Neural progenitor cell (in vitro differentiated cells): ENCODE results near the gene ZDBF2. TPM values are rescaled to one million over a fixed set of nuclear protein-coding genes. Genes with fewer than 3 reads are reported as not detected.
A peak's percentile ranks its signal among the peaks of the same experiment; 100 is the strongest.

Experiments
- DNase-seq: peaks from one replicate; pipeline ENCODE4 v3.0.0-alpha.2; 2016; ENCODE audit warnings: low spot score
- H2AFZ ChIP-seq: fragments of 200-600 bp; sonication (generic); replicated peaks from 2 replicates; pipeline ENCODE4 v1.6.1; 2016; ENCODE audit warnings: antibody characterized with exemption
- H3F3A ChIP-seq: fragments of 200-600 bp; sonication (generic); 2 replicates; pipeline ENCODE4 v1.6.1; 2016; ENCODE audit warnings: antibody characterized with exemption, low read depth
- H3K27ac ChIP-seq: fragments of 200-600 bp; sonication (generic); 2 replicates; pipeline ENCODE4 v1.5.1; 2016; ENCODE audit warnings: mild to moderate bottlenecking
- H3K27me3 ChIP-seq: fragments of 200-600 bp; sonication (generic); 2 replicates; pipeline ENCODE4 v1.6.1; 2016; ENCODE audit warnings: mild to moderate bottlenecking, moderate library complexity
- H3K36me3 ChIP-seq: fragments of 200-600 bp; sonication (generic); 2 replicates; pipeline ENCODE4 v1.5.1; 2016
- H3K4me1 ChIP-seq: fragments of 200-600 bp; sonication (generic); 2 replicates; pipeline ENCODE4 v1.6.1; 2016; ENCODE audit warnings: mixed run types
- H3K4me2 ChIP-seq: fragments of 200-600 bp; sonication (generic); 2 replicates; pipeline ENCODE4 v1.6.1; 2016
- H3K4me3 ChIP-seq: fragments of 200-600 bp; sonication (generic); 2 replicates; pipeline ENCODE4 v1.5.1; 2016
- H3K79me2 ChIP-seq: fragments of 200-600 bp; sonication (generic); 2 replicates; pipeline ENCODE4 v1.6.1; 2016; ENCODE audit warnings: low read depth
- H3K9ac ChIP-seq: fragments of 200-600 bp; sonication (generic); 2 replicates; pipeline ENCODE4 v1.6.1; 2016
- H3K9me3 ChIP-seq: fragments of 200-600 bp; sonication (generic); 2 replicates; pipeline ENCODE4 v1.5.1; 2016; ENCODE audit warnings: low read depth
- H4K20me1 ChIP-seq: fragments of 200-600 bp; sonication (generic); 2 replicates; pipeline ENCODE4 v1.6.1; 2016; ENCODE audit warnings: low read depth
- H3K27ac Mint-ChIP-seq: 3 replicates; pipeline ENCODE4 v1.8.0; 2021; ENCODE audit warnings: mixed read lengths
- H3K27me3 Mint-ChIP-seq: 2 replicates; pipeline ENCODE4 v1.8.0; 2022; ENCODE audit warnings: low read depth, mild to moderate bottlenecking, inconsistent platforms, moderate library complexity, mixed read lengths; ENCODE audit not compliant: insufficient read depth
- H3K36me3 Mint-ChIP-seq: 3 replicates; pipeline ENCODE4 v1.8.0; 2021; ENCODE audit warnings: mixed read lengths
- H3K4me1 Mint-ChIP-seq: 3 replicates; pipeline ENCODE4 v1.8.0; 2021; ENCODE audit warnings: mixed read lengths
- H3K4me3 Mint-ChIP-seq: 3 replicates; pipeline ENCODE4 v1.8.0; 2021; ENCODE audit warnings: mild to moderate bottlenecking, moderate library complexity, mixed read lengths
- H3K9me3 Mint-ChIP-seq: 3 replicates; pipeline ENCODE4 v1.8.0; 2020; ENCODE audit warnings: mixed read lengths
- CTCF ChIP-seq: fragments of 200-600 bp; sonication (generic); IDR thresholded peaks from 2 replicates; pipeline ENCODE4 v1.5.1; 2017; ENCODE audit warnings: antibody characterized with exemption, mild to moderate bottlenecking
- EZH2 ChIP-seq: fragments of 200-600 bp; sonication (generic); IDR thresholded peaks from 2 replicates; pipeline ENCODE4 v1.6.1; 2017; ENCODE audit warnings: antibody characterized with exemption, mild to moderate bottlenecking, moderate library complexity
- EZH2phosphoT487 ChIP-seq: fragments of 200-600 bp; sonication (generic); IDR thresholded peaks from 2 replicates; pipeline ENCODE4 v1.6.1; 2017; ENCODE audit warnings: antibody characterized with exemption
- total RNA-seq: library from RNA; depleted of rRNA; stranded (reverse); fragments of >200 nt; gene quantifications from 2 replicates; pipeline ENCODE4 v1.2.3, GENCODE V29; 2015; ENCODE audit warnings: low replicate concordance

The ZDBF2 gene
- total RNA-seq, 1 donor from 2014 or later = 83.6 TPM

- Histone ChIP-seq H3K9ac (no peak overlapping the region), H3K27me3 (no peaks in the 10 kb centered on the region), H3K4me1 (peaks cover 52% of the 10 kb centered on the region), H3K9me3 (no peaks in the 10 kb centered on the region), H3K79me2 (no peaks in the 10 kb centered on the region), H3K4me3 (no peak overlapping the region), H3K4me2 (peak overlapping the region; percentile 41), H4K20me1 (no peaks in the 10 kb centered on the region), H3F3A (peaks cover 45% of the 10 kb centered on the region), H2AFZ (no peak overlapping the region), H3K27ac (peak overlapping the region; percentile 91), H3K36me3 (no peaks in the 10 kb centered on the region)
- H3K9me3 Mint-ChIP-seq = peaks cover 2% of the 10 kb centered on the region
- DNase-seq = no peak
- H3K4me3 Mint-ChIP-seq = no peak overlapping the region
- peaks cover 2% of the 10 kb centered on the region for H3K36me3 Mint-ChIP-seq
- peak overlapping the region; percentile 96 for H3K27ac Mint-ChIP-seq
- peaks cover 4% of the 10 kb centered on the region for H3K27me3 Mint-ChIP-seq
- TF ChIP-seq CTCF (no peak), EZH2phosphoT487 (no peak)
- peaks cover 32% of the 10 kb centered on the region for H3K4me1 Mint-ChIP-seq
Observed at GRCh38 chr2:206229642-206230041, 44.8 kb upstream of the ZDBF2 start.

- peak; percentile 69 for TF ChIP-seq EZH2phosphoT487
- TF ChIP-seq CTCF = peak; percentile 45
- TF ChIP-seq EZH2 = no peak
- Histone ChIP-seq H3K4me2 (peak overlapping the region; percentile 41), H3K9me3 (no peaks in the 10 kb centered on the region), H3K4me3 (no peak overlapping the region), H3K4me1 (peaks cover 50% of the 10 kb centered on the region), H4K20me1 (no peaks in the 10 kb centered on the region), H3K27ac (peak overlapping the region; percentile 91), H3K36me3 (no peaks in the 10 kb centered on the region), H3K9ac (no peak overlapping the region), H3F3A (peaks cover 45% of the 10 kb centered on the region), H3K79me2 (no peaks in the 10 kb centered on the region), H2AFZ (no peak overlapping the region), H3K27me3 (no peaks in the 10 kb centered on the region)
- Mint-ChIP-seq H3K9me3 (peaks cover 2% of the 10 kb centered on the region), H3K27me3 (peaks cover 4% of the 10 kb centered on the region), H3K4me3 (peak overlapping the region; percentile 64), H3K36me3 (peaks cover 2% of the 10 kb centered on the region), H3K4me1 (peaks cover 32% of the 10 kb centered on the region), H3K27ac (peak overlapping the region; percentile 96)
- peak; percentile 87 for DNase-seq
Observed at GRCh38 chr2:206230060-206230762, 44.3 kb upstream of the ZDBF2 start.

GRCh38 chr2:206231669-206232286, 42.7 kb upstream of the ZDBF2 start:
- peak overlapping the region; percentile 50 for H3K27ac Mint-ChIP-seq
- no peak overlapping the region for H3K4me3 ChIP-seq

More at GRCh38 chr2:206231669-206232286, 42.7 kb upstream of the ZDBF2 start:
- Histone ChIP-seq H3K4me2 (peak overlapping the region; percentile 63), H3K36me3 (no peaks in the 10 kb centered on the region), H3K79me2 (no peaks in the 10 kb centered on the region), H4K20me1 (no peaks in the 10 kb centered on the region), H3F3A (peaks cover 45% of the 10 kb centered on the region), H3K27ac (peak overlapping the region; percentile 53), H3K27me3 (no peaks in the 10 kb centered on the region), H3K9me3 (no peaks in the 10 kb centered on the region), H2AFZ (no peak overlapping the region), H3K9ac (no peak overlapping the region), H3K4me1 (peaks cover 36% of the 10 kb centered on the region)
- peaks cover 32% of the 10 kb centered on the region for H3K4me1 Mint-ChIP-seq
- DNase-seq = no peak
- peaks cover 13% of the 10 kb centered on the region for H3K9me3 Mint-ChIP-seq
- H3K36me3 Mint-ChIP-seq = peaks cover 2% of the 10 kb centered on the region
- no peak overlapping the region for H3K4me3 Mint-ChIP-seq
- no peak for TF ChIP-seq EZH2phosphoT487
- peaks cover 6% of the 10 kb centered on the region for H3K27me3 Mint-ChIP-seq
